H1 (cell line): ENCODE results near the gene KRTAP5-6. TPM values are rescaled to one million over a fixed set of nuclear protein-coding genes. Genes with fewer than 3 reads are reported as not detected.

Experiments used
- ASH2L ChIP-seq: fragments of 200-600, 300-600 bp; sonication (generic); IDR thresholded peaks from one replicate; pipeline ENCODE4 v1.7.1; 2017; ENCODE audit warnings: low read length
- BACH1 ChIP-seq: IDR thresholded peaks from 2 replicates; pipeline ENCODE4 v1.6.1; 2012; ENCODE audit warnings: low read length, improper control_type of control experiment
- CBX5 ChIP-seq: fragments of 300-800, 300-1000 bp; sonication (generic); IDR thresholded peaks from 2 replicates; pipeline ENCODE4 v1.7.1; 2016; ENCODE audit warnings: antibody characterized with exemption, low read length, low read depth
- CEBPB ChIP-seq: IDR thresholded peaks from 2 replicates; pipeline ENCODE4 v1.6.1; 2012; ENCODE audit warnings: low read depth, low read length
- CREB1 ChIP-seq: IDR thresholded peaks from 2 replicates; pipeline ENCODE4 v1.6.1; 2012; ENCODE audit warnings: inconsistent platforms
- EP300 ChIP-seq, 2 experiments: IDR thresholded peaks; 1 replicate in 1 of 2; 2 replicates in 1 of 2; pipeline ENCODE4 v1.6.1; 2011 to 2012; ENCODE audit warnings: low read depth in 2 of 2, low read length in 2 of 2, mild to moderate bottlenecking in 2 of 2, borderline replicate concordance in 1 of 2, inconsistent platforms in 1 of 2, moderate library complexity in 1 of 2
- GTF2F1 ChIP-seq: IDR thresholded peaks from 2 replicates; pipeline ENCODE4 v1.6.1; 2012; ENCODE audit warnings: low read depth, low read length, improper control_type of control experiment, borderline replicate concordance
- HDAC2 ChIP-seq, 2 experiments: fragments of 300-600 bp in 1 of 2; sonication (generic) in 1 of 2; IDR thresholded peaks; 2 replicates each; pipeline ENCODE4 v1.6.1; 2011 to 2012; ENCODE audit warnings: low read depth in 2 of 2, low read length in 2 of 2, mild to moderate bottlenecking in 2 of 2, moderate library complexity in 2 of 2, borderline replicate concordance in 1 of 2, inconsistent platforms in 1 of 2
- KDM5A ChIP-seq: fragments of 200-600 bp; IDR thresholded peaks from 2 replicates; pipeline ENCODE4 v1.7.1; 2012; ENCODE audit warnings: mild to moderate bottlenecking, low read length, inconsistent platforms, mixed read lengths
- PHF8 ChIP-seq: fragments of 200-600 bp; sonication (generic); conservative IDR thresholded peaks from 2 replicates; pipeline ENCODE4 v1.7.1; 2012; ENCODE audit warnings: low read depth, mild to moderate bottlenecking, inconsistent platforms, low read length, moderate library complexity
- RAD21 ChIP-seq, 2 experiments: IDR thresholded peaks in 1 of 2; conservative IDR thresholded peaks in 1 of 2; 2 replicates each; pipeline ENCODE4 v1.6.1; 2011; ENCODE audit warnings: low read depth in 2 of 2, low read length in 2 of 2, improper control_type of control experiment in 1 of 2, inconsistent platforms in 1 of 2, mild to moderate bottlenecking in 1 of 2, moderate library complexity in 1 of 2
- RFX5 ChIP-seq: IDR thresholded peaks from 2 replicates; pipeline ENCODE4 v1.6.1; 2011; ENCODE audit warnings: low read depth, low read length, improper control_type of control experiment, borderline replicate concordance
- RNF2 ChIP-seq: fragments of 200-900, 300-1000 bp; sonication (generic); IDR thresholded peaks from 2 replicates; pipeline ENCODE4 v1.7.1; 2016; ENCODE audit warnings: borderline replicate concordance, low read depth, mild to moderate bottlenecking, antibody characterized with exemption, low read length; ENCODE audit not compliant: poor library complexity, severe bottlenecking; ENCODE audit errors: missing control alignments
- RXRA ChIP-seq: IDR thresholded peaks from 2 replicates; pipeline ENCODE4 v1.6.1; 2011; ENCODE audit warnings: low read depth, mild to moderate bottlenecking, low read length, moderate library complexity; ENCODE audit not compliant: insufficient read depth
- SRF ChIP-seq: IDR thresholded peaks from 2 replicates; pipeline ENCODE4 v1.6.1; 2011; ENCODE audit warnings: mild to moderate bottlenecking, low read depth, low read length, moderate library complexity
- TAF1 ChIP-seq: IDR thresholded peaks from 2 replicates; pipeline ENCODE4 v1.6.1; 2011; ENCODE audit warnings: mild to moderate bottlenecking, low read depth, low read length
- TCF12 ChIP-seq: IDR thresholded peaks from 2 replicates; pipeline ENCODE4 v1.6.1; 2011; ENCODE audit warnings: low read depth, mild to moderate bottlenecking, low read length
- TEAD4 ChIP-seq: IDR thresholded peaks from 2 replicates; pipeline ENCODE4 v1.6.1; 2012; ENCODE audit warnings: low read depth, low read length, inconsistent platforms, mixed read lengths
- polyA plus RNA-seq, 7 experiments: library from polyadenylated mRNA; depleted of rRNA in 3 of 7; stranded (reverse) in 5 of 7; unstranded in 2 of 7; fragments of >200 nt in 5 of 7; fragments of 200-250 nt in 2 of 7; gene quantifications; 1 replicate in 5 of 7; 2 replicates in 1 of 7; 4 replicates in 1 of 7; pipeline versions ENCODE4 v1.2.1 to v1.2.3, GENCODE V29; 2011 to 2013; ENCODE audit warnings: missing spikeins in 2 of 7, mixed read lengths in 2 of 7
- total RNA-seq: library from RNA; stranded (reverse); fragmentation: NEBNext Ultra II Directional; extraction: Animal tissue kit (Norgen Biotek cat#: 25700); gene quantifications from 2 replicates; pipeline ENCODE4 v1.2.1, GENCODE V29; 2021
- TF ChIP-seq, protein P1 (sequence below): IDR thresholded peaks from 2 replicates; pipeline ENCODE4 v1.6.1; 2011; ENCODE audit warnings: low read length, improper control_type of control experiment

The KRTAP5-6 gene
- total and polyA plus RNA-seq, 2 of the 8 experiments (the other 6 are each of a cell fraction or from before 2014, with no cell fraction given), result not detected

DNA sequence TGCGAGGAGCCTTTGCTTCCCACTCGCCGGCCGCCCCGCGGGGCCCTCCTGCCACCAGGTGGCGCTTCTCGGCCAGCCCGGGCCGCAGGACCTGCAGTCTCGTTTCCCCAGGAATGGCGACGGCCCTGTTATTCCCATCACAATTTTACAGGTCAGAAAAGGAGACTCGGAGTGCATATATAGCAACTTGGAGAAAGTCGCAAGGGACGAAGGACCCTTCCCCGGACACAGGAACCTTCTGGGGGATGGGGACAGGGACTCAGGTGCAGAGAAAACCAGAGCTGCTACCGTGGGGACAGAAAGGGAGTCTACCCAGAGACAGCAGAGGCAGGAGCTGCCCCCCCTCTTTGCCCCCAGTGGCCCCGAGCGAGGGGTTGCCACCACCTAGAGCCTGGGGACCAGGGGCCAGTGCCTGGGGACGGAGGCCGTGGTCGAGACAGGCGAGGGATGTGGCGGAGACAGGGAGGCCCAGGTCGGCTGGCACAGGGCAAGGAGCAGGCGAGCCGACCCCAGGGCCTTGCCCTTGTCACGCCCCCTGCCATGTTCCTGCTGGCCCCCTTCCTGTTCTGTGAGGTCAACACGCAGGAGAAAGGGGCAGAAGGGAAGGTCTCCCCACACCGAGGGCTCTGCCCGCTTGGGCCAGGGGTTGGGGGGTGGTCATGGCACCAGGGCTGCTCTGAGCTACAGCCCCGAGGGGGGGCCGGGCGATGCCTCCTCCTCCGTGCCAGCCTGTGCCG is 3.5 kb upstream of the KRTAP5-6 start (continued):
- no peak for TF ChIP-seq RNF2
- 0 out of 2 replicates have a peak, but pooled peaks have one; percentile 12 for TF ChIP-seq PHF8
- no peak for TF ChIP-seq CBX5
- peak; percentile 85 for TF ChIP-seq BACH1
- TF ChIP-seq TEAD4, result no peak
- no peak for TF ChIP-seq ASH2L
- peak; percentile 28; the same call in 1 of the 2 replicates for TF ChIP-seq TAF1
- TF ChIP-seq RFX5, result no peak
- TF ChIP-seq RAD21 (IDR thresholded peaks at IDR 0.05 in 1 of 2, conservative IDR thresholded peaks at IDR 0.05 in 1 of 2; ENCODE audit: low read depth in 2 of 2, low read length in 2 of 2), result peak; percentile 54 to 69
- TF ChIP-seq, protein P1, sequence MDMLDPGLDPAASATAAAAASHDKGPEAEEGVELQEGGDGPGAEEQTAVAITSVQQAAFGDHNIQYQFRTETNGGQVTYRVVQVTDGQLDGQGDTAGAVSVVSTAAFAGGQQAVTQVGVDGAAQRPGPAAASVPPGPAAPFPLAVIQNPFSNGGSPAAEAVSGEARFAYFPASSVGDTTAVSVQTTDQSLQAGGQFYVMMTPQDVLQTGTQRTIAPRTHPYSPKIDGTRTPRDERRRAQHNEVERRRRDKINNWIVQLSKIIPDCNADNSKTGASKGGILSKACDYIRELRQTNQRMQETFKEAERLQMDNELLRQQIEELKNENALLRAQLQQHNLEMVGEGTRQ, result no peak
- no peak for TF ChIP-seq EP300 (IDR thresholded peaks at IDR 0.05; ENCODE audit: borderline replicate concordance in 1 of 2, low read depth in 2 of 2, low read length in 2 of 2)
- no peak for TF ChIP-seq KDM5A
- no peak; the same call in 1 of the 2 replicates for TF ChIP-seq SRF
- no peak for TF ChIP-seq RXRA
- TF ChIP-seq HDAC2 (IDR thresholded peaks at IDR 0.05; ENCODE audit: borderline replicate concordance in 1 of 2, low read depth in 2 of 2, low read length in 2 of 2), result 0 out of 4 replicates have a peak, but pooled peaks of 1 of the 2 experiments have one; percentile 33
- no peak for TF ChIP-seq GTF2F1
- 0 out of 2 replicates have a peak, but pooled peaks have one; percentile 22 for TF ChIP-seq CREB1
- TF ChIP-seq CEBPB, result no peak
- no peak for TF ChIP-seq TCF12
